GM18951 (cell line): Measurements from ENCODE around the gene ADAM23.

Experiments
- POLR2A ChIP-seq: IDR thresholded peaks from 4 replicates; pipeline ENCODE4 v1.6.1; 2011; ENCODE audit warnings: mild to moderate bottlenecking; ENCODE audit not compliant: insufficient read length, insufficient read depth; ENCODE audit errors: extremely low read depth
- in situ Hi-C: fragments of 300-500 bp; cut with MboI; formaldehyde crosslinking; loops from one replicate; pipeline ENCODE4 v1.12.0; 2022; ENCODE audit warnings: low sequenced_read_pairs, mixed read lengths, inconsistent platforms; ENCODE audit not compliant: unreplicated experiment

ADAM23 gene

DNA sequence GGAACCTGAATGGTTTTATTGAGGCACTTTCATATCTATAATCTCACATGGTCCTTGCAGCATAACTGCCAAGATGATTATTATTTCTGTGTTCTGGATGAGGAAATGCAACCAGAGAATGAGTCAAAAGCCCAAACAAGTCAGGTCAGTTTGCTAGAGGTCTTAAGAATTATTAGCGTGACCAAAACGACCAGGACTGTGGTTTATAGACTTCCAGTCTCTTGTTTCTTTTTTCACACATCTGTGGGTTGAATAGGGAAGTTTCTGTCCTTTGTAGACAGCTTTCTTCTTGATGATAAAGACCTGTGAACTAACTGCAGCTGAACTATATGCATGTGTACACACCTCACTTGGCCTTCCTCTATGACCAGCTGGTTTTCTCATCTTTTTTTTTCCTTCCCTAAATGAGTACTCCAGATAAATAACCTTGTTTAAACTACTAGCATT, 13.9 kb downstream of the ADAM23 start:
- TF ChIP-seq POLR2A, result no peak
- in situ Hi-C loops, result no loop called here

DNA sequence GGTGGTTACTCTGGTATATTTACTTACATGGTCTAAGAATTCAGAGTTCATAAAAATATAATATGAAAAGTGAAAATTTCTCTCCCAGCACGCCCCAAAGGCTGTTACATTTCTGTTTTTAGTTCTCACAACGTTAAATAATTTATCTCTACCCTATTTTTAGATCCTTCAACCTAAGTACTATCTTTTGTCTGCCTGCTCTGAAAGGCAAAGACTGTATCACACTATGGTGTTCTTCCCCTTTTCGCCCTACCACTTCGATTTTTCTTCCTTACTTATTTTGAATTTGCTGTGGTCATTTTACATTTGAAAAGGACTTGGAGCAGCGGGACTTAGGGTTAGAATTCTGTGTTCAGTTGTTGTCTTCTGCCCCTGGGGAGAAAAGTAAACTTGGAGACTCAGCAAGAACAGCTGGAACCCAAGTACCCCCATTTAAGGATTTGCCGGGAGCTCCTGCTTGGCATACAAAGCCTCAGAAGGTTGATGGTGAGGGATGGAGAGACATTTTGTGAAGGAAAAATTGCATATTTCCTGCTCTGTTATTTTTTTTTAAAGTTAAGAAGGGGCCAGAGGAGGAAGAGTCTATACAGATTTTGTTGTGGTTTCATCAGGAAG, 19.0 kb downstream of the ADAM23 start:
- in situ Hi-C loops, result no loop called here
- TF ChIP-seq POLR2A, result no peak

DNA sequence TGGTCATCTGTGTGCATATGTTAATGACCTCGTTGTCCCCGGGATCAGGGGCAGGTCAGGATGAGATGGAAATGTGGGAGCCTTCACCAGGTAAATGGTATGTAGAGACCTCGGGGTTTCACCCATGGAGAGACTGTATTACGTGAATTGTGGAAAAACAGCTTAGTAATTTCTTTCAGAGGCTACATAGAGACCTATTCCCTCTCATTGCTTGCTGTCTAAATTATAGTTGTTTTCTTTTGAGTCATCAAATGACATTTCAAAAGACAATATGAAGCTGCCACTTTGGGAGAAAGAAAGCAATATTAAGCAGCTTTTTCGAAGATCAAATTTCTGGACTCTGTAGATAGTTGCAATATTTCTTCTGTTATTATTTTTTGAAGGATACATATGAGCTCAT, 20.4 kb downstream of the ADAM23 start:
- no peak for TF ChIP-seq POLR2A
- in situ Hi-C loops, result no loop called here

DNA sequence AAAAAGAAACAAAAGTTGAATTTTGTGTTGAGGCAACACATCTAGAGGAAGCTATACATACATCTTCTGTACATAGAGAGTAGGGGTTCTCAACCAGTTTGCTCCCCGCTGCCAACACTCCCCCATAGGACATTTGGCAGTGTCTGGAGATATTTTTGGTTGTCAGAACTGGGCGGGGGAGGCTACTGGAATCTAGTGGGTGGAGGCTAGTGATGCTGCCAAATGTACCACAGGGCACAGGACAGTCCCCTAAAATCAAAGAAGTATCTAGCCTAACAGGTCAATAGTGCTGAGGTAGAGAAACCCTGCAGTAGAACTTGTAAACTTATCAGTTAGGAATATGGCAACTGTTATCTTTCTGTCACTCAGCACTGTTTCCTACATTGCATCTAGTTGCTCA, 21.3 kb downstream of the ADAM23 start:
- no peak for TF ChIP-seq POLR2A
- in situ Hi-C loops, result no loop called here

DNA sequence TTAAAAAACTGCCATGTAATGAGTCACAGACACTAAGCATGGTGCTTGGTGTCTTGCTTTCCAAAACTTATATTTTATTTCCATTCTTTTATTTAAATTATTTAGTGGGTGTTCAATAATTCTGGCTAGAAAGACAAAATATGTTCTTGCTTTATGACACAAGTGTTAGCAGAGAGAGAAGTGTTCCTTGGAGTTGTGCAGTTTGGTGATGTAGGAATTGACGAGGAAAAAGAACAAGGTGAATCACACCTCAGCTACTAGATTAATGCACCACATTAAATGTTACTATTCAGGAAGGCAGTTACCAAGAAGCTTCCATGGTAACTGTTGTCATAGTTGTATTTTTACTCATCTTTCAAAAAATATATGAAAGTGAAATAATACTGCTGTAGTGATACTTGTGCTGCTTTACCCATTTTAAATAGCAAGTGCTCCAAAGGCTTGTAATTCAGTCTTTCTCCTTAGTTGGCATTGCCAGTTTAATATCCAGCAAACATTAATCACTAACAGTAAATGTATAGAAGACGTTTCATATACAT, 28.3 kb downstream of the ADAM23 start:
- no peak for TF ChIP-seq POLR2A
- in situ Hi-C loops, result no loop called here

DNA sequence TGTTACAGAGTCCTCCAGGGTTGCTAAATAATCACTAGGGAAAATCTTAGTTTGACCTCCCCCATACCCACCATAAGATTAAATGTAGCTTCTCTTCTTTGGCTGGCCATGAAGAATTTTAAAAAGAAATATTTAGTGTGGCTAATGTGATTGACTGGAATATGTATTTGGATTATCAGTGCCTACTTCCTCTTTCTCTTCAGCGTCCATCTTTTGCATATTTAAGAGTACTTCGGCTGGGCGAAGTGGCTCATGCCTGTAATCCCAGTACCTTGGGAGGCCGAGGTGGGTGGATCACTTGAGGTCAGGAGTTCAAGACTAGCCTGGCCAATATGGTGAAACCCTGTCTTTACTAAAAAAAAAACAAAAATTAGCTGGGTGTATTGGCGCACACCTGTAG, 28.8 kb downstream of the ADAM23 start:
- no peak for TF ChIP-seq POLR2A
- in situ Hi-C loops, result no loop called here

DNA sequence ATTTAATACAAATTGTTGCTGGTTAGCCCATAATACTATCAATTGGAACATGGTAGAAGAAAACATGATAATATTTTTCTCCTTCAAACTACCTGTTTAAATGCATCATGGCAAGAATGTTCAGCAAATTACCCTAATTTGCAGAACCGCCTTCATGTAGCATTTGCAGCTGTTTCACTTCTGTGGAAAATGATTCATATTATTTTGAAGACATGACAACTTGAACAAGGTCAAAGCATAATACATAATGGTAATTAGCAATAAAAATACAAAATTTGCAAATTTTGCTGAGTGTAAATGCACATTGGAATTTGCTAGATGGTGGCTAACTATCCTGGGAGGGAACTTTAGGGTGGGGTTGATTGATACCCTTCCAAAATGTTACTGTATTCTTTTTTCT, 30.8 kb downstream of the ADAM23 start:
- no peak for TF ChIP-seq POLR2A
- in situ Hi-C loops, result no loop called here

DNA sequence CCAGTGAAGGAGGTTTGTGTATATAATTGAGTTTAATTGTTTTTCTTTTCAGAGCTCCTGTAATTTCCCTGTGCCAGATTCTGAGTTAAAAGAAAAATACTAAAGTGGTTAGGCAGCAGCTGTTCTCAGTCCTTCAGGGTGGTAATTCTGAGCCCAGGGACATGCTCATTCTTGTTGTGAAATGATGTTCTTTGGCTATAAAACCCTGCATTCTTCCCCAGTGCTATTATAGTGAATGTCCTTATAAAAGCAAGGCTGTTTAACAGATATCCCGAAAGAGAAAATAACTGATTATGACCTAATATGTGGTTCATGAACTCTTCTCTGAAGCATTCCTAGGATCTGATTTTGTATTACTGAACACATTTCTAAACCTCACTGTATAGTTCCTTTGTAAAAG, 34.0 kb downstream of the ADAM23 start:
- in situ Hi-C loops, result no loop called here
- no peak for TF ChIP-seq POLR2A

DNA sequence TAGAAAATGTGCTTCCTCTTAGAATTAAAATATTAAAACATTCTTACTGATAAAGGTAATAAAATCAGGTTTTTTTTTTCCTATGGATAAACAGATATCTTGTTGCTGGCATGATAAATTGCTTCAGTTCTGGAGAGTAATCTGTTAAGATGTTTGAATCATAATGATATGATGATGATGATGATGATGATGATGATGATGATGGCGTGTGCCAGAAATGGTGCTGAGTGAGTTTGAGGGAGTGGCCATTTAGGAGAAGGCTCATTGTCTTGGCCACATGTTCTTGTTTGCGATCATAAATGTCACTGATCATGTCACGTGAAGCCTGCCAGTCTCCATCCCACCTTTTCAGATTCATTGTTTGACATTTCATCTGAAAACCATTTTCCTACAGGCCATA, 35.0 kb downstream of the ADAM23 start:
- no peak for TF ChIP-seq POLR2A
- in situ Hi-C loops, result no loop called here

DNA sequence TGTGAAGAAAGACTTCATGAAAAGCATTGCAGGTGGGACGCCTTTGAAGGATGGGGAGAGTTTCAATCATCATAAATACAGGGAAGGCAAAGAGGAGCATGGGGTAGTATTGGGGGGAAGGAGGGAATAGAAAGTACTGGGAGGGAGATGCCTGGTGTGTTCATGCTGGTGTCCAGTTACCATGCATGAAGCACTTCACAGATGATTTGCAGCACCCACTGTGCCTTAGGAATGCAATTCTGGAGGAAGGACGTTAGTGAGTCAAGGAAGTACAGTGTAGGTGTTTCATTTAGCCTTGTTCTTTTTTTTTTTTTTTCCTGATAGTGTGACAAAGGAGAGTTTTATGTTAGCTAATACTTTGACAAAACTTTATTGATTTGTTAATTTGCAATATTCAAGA, 36.8 kb downstream of the ADAM23 start:
- no peak for TF ChIP-seq POLR2A
- in situ Hi-C loops, result no loop called here

DNA sequence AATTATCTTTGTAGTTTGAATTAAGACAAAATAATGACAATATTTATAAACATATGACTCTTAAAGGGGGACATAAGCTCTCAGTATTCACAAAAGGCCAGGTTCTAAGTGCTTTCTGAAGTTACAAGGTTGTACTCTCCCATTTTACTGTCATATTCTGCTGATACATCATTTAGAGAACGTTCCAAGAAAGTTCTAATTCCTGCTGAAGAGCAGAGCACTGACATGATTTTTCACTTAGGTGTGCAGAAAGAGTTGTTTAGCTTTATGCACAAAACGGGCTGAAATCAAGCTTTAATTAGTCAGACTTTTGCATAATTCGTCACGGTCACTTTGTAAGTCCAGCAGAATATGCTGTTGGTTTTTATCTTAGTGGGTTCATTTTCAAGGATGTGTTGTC, 37.3 kb downstream of the ADAM23 start:
- in situ Hi-C loops, result no loop called here

DNA sequence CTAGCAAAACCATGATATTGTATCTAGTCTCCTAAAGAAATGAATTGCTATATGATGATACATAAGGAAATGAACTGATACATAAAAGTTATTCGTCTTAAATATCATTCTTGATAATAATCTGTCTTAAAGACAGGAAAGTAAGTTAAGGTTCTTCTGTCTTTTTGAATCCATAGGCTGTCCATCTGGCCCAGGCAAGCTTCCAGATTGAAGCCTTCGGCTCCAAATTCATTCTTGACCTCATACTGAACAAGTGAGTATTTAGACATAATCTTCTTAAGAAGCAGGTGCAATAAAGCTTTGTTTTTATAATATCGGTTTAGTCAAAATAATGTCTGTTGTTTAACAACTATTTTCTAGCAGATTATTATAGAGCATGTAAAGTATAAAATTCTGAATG, 37.7 kb downstream of the ADAM23 start:
- in situ Hi-C loops, result no loop called here
- no peak for TF ChIP-seq POLR2A

More for the DNA sequence above, 37.3 kb downstream of the ADAM23 start:
- TF ChIP-seq POLR2A, result no peak

DNA sequence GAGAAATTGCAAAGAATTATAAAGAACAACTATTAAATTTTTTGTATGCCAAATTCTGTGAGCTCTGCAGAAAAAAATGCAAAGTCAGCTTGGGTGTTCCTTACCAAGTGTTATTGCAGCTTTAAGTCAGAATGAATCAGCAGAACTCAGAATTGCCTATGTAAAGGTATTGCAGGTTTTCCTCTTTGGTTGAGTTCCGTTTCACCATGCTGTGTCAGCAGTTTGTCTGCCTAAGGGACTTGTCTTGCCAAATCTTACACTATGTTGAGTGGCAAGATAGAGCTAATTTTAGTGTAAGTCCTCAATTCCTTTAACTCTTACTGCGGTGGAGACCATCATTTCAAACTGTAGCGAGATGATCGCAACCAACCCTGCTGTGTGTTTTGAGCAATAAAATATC, 38.8 kb downstream of the ADAM23 start:
- TF ChIP-seq POLR2A, result no peak
- in situ Hi-C loops, result no loop called here

DNA sequence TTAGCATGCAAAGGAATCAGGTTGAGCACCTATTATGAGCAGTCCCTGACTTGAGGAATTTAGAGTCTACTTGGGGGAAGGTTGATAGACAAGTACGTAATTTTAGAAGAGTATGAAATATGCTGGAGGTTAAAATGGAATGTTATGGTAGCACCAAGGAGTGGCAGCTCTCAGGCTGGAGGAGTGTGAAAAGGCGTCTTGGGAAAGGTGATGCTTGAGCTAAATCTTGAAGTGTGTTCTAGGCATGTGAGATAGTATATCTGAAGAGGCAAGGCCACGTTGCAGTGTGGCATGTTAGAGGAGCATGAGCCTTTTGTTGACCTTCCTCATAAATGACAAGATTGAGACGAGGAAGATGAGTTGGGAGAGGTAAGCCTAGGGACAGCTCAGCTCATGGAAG, 39.3 kb downstream of the ADAM23 start:
- no peak for TF ChIP-seq POLR2A
- in situ Hi-C loops, result no loop called here

DNA sequence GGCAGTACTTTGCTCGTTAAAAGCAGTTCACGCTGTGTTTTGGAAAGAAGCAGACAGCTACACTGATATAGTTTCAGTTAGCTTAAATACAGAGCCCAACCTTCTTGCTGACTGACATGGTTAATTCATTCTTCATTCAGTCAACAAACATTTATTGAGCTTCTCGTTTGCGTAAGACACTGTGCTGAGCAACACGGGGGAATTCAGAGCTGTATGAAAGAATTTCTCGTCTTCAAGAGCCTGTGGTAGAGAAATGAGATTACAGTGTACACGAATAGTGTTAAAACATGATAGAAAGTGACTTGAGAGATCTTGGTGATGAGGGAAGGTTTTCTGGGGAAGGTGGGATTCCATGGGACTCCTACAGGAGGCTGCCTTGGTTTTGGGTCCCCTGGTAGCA, 44.7 kb downstream of the ADAM23 start:
- in situ Hi-C loops, result no loop called here
- no peak for TF ChIP-seq POLR2A

DNA sequence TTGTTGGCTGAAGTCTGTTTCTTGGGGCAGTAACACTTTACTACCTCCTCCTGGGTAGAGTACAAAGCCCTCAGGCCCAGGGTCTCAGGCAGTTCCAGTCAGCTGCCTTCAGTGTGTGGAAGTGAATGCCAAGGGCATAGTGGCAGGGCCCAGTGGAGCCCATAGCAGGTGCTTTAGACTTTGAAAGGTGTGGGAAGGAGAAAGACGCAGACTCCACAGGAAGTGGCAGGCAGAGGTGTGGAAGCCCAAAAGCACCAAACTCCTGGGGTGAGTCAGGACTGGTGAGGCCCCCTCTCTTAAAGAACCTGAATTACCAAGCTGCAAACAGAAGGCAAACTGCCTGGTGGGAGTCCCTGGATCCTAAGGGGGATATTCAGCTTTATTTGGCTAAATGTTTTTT, 45.3 kb downstream of the ADAM23 start:
- in situ Hi-C loops, result no loop called here

More for the DNA sequence above, 45.3 kb downstream of the ADAM23 start:
- TF ChIP-seq POLR2A, result no peak
